Ecto neural progenitor cell (in vitro differentiated cells): ENCODE measurements around the gene KIRREL3.
"Not testable (repeated sequence)": the region's sequence is repeated elsewhere in the genome, so short reads cannot be mapped to it uniquely, and the experiment has no call there.

Source experiments
- DNase-seq: peaks from one replicate; pipeline ENCODE4 v3.0.0-alpha.2; 2018; ENCODE audit warnings: low spot score

The KIRREL3 gene

GRCh38 chr11:126378763-126379162 is 621.8 kb downstream of the KIRREL3 start:
- no peak for DNase-seq

DNA sequence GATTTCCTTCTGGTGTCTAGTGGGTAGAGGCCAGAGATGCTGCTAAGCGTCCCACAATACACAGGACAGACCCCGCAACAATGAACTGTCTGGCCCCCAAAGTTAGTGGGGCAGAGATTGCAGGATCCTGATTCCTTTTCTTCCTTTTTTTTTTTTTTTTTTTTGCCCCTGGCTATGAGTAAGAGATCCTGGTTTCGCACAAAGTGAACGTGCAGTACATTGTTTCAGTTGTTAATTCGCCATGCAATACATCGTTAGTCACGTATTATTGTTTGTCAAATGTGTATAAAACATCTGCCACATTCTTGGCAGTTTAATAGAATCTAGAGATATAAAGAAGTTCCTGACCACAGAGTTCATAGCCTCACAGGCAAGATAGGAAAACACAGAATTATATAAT is 624.8 kb downstream of the KIRREL3 start:
- DNase-seq = no peak

DNA sequence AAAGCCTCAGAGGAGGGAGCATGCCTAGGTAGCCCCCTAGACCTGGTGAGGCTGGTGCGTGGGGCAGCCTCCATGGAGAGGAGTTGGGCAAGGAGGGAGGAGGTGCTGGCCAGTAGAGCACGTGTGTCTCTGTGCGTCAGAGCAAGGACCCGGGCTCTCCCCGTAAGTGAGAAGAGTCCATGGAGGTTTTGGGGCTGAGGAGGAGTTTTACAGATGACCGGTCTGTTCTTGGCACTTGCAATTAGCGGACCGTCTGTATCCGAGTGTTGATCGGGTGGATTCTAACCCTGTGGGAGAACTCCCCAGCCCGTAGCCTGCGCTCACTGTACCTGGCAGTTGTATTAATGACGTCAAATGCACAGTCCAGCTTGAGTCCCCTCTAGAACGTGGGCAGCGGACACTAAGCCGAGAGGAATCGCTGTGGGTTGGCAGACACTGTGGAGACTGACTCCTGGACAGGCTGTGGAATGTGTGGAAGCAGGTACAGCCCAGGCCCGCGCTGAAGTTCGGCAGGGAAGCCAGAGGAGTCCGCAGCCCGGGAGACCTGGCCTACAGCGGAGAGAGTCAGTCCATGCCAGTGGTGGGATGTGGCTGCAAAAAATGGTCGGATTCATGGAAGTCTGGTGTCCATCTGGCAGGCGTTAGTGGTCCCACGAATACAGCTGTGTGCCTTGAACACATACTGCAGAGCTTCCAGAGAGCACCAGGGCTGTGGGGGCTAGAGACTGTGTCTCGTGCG is 625.8 kb downstream of the KIRREL3 start:
- DNase-seq = not testable (repeated sequence)

GRCh38 chr11:126373389-126374066 is 627.0 kb downstream of the KIRREL3 start:
- DNase-seq = not testable (repeated sequence)
